Activated CD4-positive, alpha-beta T cell treated with anti-CD3 and anti-CD28 coated beads for 1 hour (primary cell): Measurements from ENCODE around the gene ZNF32.
"Not testable (repeated sequence)": the region's sequence is repeated elsewhere in the genome, so short reads cannot be mapped to it uniquely, and the experiment has no call there.

Experiments used
- DNase-seq: peaks from one replicate; pipeline ENCODE4 v3.0.0-alpha.2; 2020

The ZNF32 gene

DNA sequence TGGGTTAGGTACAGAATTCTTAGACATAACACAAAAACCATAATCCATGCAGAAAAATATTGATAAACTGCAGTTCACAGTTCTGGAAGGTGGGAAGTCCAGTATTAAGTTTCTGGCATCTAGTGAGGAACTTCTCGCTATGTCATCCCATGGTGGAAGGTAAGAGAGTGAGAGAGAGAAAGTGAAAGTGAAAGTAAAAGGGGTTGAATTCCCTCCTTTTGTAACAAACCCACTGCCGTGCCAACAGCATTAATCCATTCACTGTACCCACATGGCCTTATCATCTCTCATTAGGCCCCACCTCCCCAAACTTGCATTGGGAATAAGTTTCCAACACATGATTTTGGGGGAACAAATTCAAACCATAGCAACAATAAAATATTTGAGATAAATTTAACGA is 25.3 kb downstream of the ZNF32 start:
- DNase-seq, result no peak

DNA sequence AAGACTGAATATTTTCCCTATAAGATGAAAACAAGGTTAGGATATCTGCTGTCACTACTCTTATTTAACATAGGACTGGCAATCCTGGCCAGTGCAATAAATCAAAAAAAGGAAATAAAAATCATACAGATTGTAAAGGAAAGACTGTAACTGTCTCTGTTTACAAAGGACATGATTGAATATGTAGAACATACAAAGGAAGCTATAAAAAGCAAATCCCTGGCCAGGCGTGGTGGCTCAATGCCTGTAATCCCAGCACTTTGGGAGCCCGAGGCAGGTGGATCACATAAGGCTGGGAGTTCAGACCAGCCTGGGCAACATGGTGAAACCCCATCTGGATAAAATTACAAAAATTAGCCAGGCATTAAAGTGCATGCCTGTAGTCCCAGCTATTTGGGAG is 26.6 kb downstream of the ZNF32 start:
- DNase-seq, result no peak

DNA sequence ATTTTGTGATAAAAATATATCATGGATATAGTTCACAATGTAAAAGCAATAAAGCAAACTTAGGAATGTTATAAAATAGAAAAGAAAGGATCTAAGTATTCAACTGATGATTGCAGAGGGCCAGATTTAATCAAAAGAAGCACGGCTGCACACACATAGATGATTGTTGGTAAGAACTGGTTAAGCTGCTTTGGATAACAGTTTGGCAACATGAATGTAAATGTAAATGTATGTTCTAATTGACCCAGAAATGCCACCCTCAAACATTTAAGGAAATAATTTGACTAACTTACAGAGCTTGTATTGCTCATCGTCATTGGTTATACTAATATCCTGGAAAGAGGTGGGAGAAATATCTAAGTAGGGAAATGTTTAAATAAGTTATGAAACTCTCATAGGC is 29.3 kb downstream of the ZNF32 start:
- DNase-seq, result no peak

DNA sequence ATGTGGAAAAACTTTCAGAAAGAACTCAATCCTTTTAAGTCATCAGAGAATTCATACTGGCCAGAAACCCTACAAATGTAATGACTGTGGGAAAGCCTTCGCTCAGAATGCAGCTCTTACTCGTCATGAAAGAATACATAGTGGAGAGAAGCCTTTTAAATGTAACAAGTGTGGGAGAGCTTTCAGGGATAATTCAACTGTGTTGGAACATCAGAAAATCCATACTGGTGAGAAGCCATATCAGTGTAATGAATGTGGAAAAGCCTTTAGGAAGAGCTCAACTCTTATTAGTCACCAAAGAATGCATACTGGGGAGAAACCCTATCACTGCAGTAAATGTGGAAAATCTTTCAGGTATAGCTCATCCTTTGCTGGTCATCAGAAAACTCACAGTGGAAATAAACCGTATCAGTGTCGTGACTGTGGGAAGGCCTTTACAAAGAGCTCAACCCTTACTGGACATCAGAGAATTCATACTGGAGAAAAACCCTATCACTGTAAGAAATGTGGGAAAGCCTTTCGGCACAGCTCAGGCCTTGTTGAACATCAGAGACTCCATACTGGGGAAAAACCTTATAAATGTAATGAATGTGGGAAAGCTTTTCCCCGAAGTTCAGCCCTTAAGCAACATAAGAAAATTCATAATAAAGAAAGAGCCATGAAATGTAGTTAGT is 31.8 kb downstream of the ZNF32 start:
- DNase-seq, result no peak

DNA sequence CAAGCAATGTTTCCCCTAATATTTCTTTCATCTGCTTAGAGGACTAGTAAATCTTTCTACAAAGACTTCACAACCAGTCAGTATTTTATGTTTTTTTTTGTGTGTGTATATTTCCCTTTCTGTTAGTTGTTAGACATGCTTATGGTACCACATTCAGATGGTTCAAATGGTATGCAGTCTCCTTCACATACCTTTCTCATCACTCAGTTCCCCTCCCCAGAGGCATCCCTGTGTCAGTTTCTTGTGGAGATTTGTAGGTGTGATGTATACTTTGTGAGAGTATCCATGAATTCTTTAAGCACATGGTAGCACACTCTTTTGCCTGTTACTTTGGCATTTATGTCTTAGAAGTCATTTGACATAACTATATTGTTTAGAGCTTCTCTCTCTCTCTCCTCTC is 38.0 kb downstream of the ZNF32 start:
- DNase-seq, result no peak

DNA sequence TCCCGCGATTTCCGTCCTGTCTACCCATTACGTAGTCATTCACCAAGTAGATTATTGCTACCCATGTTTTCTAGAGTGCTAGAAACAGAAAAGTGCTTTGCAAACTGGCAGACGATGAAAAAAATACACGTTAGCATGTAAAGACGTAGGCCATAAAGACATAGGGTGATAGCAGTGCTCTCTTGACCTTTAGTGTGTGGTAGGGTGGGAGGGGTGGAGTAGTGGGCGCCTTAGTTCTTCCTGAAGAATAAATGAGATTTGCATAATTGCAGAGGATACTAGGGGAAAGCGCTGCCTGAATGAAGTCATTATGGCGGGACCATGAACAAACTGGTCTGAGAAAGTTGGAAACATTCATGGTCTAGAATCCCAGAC is 41.5 kb downstream of the ZNF32 start:
- no peak for DNase-seq

DNA sequence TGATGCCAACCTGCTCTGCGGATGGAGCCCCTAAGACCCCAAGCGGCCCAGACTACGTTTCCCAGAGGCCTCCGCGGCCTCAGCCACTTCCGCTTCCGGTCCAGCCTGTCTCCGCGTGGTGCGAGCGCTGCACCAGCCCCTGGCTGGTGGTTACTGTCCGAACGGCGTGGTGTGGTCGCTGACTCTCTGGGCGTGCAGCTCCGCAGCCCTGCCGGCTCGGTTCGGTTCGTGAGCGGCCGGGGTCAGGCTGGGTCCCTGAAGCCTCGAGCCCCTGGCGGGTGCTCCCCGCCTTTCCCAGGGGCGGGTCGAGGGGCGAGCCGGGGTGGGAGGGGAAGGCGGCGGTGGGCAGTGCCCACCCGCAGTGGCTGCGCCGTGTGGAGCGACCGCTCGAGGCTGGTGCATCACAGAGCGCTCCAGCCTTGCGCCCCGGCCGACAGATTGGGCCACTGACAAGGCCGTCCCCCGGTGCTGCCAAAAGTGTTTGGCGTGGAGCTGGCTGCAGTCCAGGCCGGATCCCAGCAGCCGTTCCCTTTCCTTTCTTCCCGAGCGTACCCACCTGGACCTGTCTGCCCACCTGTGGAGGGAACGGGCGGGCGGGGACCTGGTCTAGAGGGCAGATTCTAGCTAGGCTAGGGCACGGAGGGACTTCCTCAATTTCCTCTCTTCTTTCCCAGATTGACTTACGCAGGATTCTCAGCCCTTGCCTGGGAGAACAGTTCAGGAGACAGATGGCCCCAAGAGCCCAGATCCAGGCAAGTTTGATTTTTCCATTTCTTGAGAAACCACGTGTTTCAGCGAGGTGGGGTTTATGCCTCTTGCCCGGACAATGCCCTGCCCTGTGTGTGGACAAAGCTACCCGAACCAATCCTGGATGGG is 42.1 kb downstream of the ZNF32 start, which contains the start of gene ZNF485:
ZNF485 (plus strand) TSS at position 116 of the 876 bp plus-strand sequence; CDS start at position 729, 613 bp downstream.
- peak; percentile 50 for DNase-seq

DNA sequence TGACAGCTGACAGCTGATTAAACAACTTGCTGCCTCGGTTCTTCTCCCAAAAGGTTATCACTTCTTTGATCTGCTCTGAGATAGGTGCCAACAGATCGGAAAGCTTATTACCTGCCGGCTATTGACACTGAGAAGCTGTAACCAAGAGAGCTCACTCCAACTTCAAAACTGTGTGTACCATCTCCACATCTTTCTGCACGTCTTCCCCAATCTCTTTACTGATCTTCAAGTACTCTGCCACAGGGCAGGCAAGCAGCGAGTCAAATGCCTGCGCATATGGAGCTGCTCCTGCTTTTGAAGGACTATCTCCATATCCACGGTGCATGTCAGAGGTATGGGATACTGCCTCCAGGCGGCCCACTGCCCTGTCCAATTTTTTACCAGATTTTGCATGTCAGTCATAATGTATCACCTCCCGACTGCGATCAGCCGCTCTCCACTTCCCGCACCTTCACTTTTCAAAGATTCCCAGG is 42.8 kb downstream of the ZNF32 start:
- no peak for DNase-seq

DNA sequence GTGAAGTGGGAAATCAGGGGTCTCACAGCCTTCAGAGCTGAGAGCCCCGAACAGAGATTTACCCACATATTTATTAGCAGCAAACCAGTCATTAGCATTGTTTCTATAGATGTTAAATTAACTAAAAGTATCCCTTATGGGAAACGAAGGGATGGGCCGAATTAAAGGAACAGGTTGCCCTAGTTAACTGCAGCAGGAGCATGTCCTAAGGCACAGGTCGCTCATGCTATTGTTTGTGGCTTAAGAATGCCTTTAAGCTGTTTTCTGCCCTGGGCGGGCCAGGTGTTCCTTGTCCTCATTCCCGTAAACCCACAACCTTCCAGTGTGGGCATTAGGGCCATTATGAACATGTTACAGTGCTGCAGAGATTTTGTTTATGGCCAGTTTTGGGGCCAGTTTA is 47.1 kb downstream of the ZNF32 start:
- DNase-seq, result not testable (repeated sequence)

DNA sequence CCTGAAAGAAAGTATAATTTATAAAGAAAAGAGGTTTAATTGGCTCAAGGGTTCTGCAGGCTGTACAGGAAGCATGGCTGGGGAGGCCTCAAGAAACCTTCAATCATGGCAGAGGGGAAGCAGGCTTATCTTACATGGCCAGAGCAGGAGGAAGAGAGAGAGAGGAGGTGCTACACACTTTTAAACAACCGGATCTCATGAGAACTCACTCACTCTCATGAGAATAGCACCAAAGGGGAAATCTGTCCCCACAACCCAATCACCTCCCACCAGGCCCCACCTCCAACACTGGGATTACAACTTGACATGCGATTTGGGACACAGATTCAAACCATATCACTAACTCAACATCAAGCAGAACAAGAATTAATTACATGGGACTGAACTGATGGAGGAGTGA is 49.3 kb downstream of the ZNF32 start:
- DNase-seq, result no peak

DNA sequence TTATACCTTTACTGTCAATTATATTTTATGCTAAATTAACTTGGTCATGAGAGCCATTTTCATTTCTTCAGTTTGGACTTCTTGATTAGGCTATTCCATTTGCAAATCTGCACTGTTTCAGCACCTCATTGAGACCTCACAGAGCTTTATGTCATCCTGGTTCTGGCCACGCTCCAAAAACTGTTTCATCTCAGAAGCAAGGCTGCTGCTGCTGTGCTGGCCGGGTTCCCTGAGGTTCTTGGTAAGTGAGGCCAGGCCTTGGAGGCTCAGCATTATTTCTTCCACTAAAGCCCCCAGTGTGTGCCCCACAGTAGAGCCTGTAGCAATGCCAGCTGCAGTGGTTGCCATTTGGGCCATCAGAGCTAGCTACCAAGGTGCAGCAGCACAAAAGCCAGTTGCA is 50.2 kb downstream of the ZNF32 start:
- DNase-seq, result no peak

DNA sequence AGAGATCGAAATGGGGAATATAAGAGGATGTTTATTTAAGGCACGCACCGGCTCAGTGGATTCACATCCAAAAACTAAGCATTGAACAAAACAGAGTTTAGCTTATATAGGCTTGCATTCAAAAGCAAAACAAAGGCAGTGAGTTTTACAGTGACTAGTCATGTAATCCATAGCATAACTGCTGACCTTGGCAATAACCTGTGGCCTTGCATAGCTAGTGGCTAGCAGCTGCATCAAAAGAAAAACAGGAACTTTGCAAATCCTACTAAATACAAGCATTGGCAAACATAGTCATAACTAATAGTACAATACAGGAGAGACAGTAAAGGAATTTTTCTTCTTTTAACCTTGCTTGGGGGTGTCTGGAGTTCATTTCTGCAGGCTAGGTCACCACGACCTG is 52.1 kb downstream of the ZNF32 start:
- no peak for DNase-seq

DNA sequence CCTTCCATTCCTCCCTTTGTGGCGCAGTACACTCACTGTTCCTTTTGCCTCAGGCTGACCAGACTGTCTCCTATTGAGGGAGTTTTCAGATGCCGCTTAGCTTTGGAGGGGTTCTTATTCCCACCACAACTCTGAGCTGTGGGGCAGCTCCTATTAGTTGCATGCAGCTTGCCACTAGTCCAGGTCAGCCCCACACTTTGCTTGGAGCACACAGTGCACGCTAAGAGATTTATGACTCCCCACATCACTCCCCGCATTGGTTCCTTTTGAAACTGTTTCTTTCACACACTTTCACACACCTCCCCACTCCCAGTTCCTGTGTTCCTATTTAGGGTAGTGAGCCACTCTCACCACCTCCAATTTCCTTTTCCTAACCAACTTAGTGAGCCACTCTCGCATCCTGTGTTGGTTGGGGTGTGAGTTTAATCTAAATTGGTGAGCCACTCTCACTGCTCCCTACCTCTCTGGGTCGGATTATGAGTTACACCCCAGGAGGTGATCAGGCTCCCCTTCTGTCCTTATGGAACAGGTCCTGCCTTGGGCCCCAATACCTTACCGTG is 52.9 kb downstream of the ZNF32 start:
- DNase-seq, result no peak

DNA sequence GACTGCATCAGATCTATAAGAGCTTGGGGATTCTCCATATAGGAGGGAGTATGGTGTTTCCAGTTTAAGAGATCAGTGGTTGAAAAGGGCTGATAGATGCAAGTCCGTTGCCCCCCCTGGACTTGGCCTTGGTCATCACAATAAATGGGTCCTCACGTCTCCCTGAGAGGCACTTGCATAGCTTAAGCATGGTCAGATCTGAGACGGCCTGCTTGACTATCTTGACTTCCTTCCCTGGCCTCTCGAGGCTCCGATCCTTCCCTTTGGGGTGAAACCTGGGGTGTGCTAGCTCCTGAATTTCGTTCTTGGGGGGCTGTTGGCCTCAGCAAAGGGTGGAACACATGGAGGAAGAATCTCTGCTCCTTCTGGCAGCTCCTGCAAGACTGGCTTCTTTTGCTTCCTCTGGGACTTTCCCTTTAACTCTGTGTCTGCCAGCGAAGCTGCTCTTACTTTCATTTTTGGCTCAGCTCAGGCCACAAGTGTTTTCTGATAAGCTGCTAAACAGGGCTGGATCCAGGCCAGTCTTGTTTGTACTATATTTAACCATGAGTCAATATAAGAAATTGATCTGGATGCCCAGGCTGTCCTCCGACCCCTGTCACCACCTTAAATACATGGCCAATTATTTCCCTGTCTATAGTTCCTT is 53.6 kb downstream of the ZNF32 start:
- DNase-seq, result no peak
